Gastrocnemius medialis (tissue), 4 donors: ENCODE data around the gene PKP2.

Experiments
- POLR2A ChIP-seq, 2 donors: fragments of 450-650 bp; IDR thresholded peaks; one replicate each; pipeline ENCODE4 v1.6.1; 2017; ENCODE audit warnings: antibody characterized with exemption in 2 of 2, mild to moderate bottlenecking in 2 of 2, moderate library complexity in 2 of 2
- TF ChIP-seq, protein P1 (sequence below), 5 experiments: fragments of 450-650 bp in 3 of 5; fragments of 200-600 bp in 2 of 5; sonication (generic) in 2 of 5; IDR thresholded peaks in 4 of 5; conservative IDR thresholded peaks in 1 of 5; 1 replicate in 4 of 5; 2 replicates in 1 of 5; pipeline ENCODE4 v1.5.1; 2016 to 2019; ENCODE audit warnings: antibody characterized with exemption in 5 of 5, mild to moderate bottlenecking in 3 of 5, moderate library complexity in 3 of 5

DNA sequence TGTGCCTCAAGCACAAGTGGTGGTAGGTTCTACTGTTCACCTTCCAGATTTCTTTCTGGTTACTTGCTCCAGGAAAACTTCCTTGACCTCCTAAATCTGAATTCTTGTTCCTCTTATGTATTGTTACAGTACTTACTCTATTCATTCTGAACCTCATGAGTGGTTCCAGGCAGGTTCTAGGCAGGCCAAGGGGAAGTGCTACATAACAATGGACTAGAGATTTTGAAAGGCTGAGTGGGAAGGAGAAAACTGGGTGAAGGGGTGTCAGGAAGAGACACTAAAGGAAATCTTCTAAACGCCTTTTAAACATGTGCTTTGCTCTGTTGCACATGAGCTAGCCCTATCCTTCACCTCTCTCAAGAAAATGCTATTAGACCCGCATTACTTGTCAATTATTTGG, 142.5 kb downstream of the PKP2 start:
- TF ChIP-seq, protein P1, sequence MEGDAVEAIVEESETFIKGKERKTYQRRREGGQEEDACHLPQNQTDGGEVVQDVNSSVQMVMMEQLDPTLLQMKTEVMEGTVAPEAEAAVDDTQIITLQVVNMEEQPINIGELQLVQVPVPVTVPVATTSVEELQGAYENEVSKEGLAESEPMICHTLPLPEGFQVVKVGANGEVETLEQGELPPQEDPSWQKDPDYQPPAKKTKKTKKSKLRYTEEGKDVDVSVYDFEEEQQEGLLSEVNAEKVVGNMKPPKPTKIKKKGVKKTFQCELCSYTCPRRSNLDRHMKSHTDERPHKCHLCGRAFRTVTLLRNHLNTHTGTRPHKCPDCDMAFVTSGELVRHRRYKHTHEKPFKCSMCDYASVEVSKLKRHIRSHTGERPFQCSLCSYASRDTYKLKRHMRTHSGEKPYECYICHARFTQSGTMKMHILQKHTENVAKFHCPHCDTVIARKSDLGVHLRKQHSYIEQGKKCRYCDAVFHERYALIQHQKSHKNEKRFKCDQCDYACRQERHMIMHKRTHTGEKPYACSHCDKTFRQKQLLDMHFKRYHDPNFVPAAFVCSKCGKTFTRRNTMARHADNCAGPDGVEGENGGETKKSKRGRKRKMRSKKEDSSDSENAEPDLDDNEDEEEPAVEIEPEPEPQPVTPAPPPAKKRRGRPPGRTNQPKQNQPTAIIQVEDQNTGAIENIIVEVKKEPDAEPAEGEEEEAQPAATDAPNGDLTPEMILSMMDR (IDR thresholded peaks at IDR 0.05 in 4 of 5, conservative IDR thresholded peaks at IDR 0.05 in 1 of 5) = no peak
- no peak for TF ChIP-seq POLR2A (IDR thresholded peaks at IDR 0.05)
